GM18499 (cell line): ENCODE data around the gene SPAG17.
"Not testable (repeated sequence)": the region's sequence is repeated elsewhere in the genome, so short reads cannot be mapped to it uniquely, and the experiment has no call there.

ENCODE experiments used
- ATAC-seq: cut with Tn5 transposase; IDR thresholded peaks from one replicate; pipeline ENCODE4 v1.9.1; 2021; ENCODE audit warnings: moderate number of reproducible peaks; ENCODE audit not compliant: insufficient read depth, unreplicated experiment

SPAG17 gene

DNA sequence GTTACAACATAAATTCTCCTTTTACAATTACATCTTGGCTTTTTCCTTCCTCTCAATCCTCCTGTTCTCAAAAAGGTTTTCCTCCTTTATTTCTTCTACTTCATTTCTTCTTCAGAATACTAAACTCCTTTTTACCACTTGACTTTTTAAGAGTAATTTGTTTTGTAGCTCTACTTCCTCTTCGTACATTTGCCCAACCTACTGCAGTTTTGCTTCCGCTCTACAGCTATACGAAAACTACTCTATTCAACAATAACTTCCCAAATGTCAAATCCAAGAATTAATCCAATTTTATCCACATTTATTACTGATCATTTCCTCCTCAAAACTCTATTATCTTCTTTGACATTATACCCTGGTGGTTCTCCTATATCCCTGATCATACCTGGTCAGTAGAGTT, 259.0 kb downstream of the SPAG17 start:
- ATAC-seq = no peak

DNA sequence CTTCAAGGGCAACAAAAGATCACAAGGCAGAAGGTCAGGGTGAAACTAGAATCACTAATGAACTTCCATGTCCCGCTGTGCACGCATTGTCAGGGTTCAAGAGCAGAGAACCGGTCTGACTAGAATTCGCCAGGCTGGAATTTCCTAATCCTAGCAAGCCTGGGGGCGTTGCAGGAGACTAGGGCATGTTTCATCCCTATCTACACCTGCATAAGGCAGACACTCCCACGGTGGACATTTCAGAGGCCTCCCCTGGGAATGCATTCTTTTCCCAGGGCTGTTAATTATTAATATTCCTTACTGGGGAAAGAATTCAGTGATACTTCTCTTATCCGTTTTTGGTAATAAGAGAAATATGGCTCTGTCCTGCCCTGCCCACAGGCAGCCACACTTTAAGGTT, 262.3 kb downstream of the SPAG17 start:
- ATAC-seq = not testable (repeated sequence)

DNA sequence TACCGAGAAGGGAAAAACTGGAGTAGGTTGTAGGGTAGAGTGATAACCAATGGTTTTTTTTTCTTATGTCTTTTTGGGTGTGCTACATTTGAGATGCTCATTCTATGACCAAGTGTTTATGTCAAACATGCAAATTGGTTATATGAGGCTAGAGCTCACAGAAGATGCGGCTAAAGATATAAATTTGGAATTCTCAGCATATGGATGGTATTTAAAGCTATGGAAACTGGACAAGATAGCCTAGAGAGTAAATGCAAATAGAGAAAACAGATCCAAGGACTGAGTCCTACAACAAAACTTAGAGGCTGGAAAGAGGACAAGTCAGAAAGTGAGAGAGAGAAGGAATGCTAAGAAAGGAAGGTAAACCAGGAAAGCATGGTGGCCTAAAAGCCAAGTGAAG, 263.0 kb downstream of the SPAG17 start:
- ATAC-seq = no peak

GRCh38 chr1:117919376-117919775, 265.7 kb downstream of the SPAG17 start:
- ATAC-seq = no peak

- ATAC-seq = no peak
Observed at GRCh38 chr1:117911051-117911450, 274.0 kb downstream of the SPAG17 start.

DNA sequence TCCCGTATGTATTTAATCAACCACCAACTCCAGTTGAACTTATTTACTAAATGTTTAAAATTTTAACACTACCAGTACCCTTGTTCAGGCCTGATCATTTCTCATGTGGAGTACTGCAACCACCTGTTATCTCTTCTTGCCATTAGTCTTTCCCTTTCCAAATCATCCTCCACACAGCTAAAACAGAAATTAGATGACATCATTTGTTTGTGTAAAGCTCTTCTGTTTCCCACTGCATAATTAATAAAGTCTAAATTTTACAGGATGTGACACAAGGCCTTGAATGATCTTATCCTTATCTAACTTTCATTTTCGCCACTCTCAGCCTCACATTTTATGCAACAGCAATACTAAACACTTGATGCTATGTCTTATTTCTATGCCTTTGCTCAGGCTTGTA, 280.0 kb downstream of the SPAG17 start:
- ATAC-seq = no peak

DNA sequence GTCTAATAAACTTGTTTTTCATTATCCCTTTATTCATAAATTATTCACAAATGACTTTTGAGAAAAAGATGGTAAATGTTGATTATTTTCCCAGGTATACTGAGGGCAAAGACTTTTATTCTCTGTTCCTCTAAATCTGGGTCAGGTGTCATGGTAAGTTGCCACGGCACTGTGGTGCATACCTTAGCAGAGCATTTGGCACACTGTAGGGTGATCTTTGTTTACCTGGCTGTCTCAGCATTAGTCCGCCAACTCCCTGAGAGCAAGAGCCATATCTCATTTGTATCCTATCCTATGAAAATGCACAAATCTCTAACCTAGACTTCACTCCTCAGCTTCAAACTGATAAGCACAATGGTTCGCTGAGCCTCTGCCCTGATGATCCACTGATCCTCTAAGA, 280.5 kb downstream of the SPAG17 start:
- no peak for ATAC-seq
